SU-DHL-6 (cell line): ENCODE data around the gene UBE2J2.

Source experiments
- H2AFZ ChIP-seq: fragments of 200-600 bp; sonication (generic); 2 replicates; pipeline ENCODE4 v1.6.1; 2014; ENCODE audit warnings: low read depth, mild to moderate bottlenecking, moderate library complexity, mixed read lengths, antibody characterized with exemption, low read length; ENCODE audit not compliant: severe bottlenecking
- H3F3A ChIP-seq: fragments of 200-600 bp; shearing (Covaris generic); 2 replicates; pipeline ENCODE4 v1.6.0; 2016; ENCODE audit warnings: antibody characterized with exemption, mild to moderate bottlenecking; ENCODE audit not compliant: insufficient read depth
- H3K27ac ChIP-seq: fragments of 200-600 bp; sonication (generic); 2 replicates; pipeline ENCODE4 v1.5.1; 2016; ENCODE audit warnings: low read depth, mild to moderate bottlenecking, low read length, moderate library complexity, mixed read lengths
- H3K27me3 ChIP-seq: fragments of 200-600 bp; sonication (generic), shearing (Covaris generic); 2 replicates; pipeline ENCODE4 v1.6.0; 2014; ENCODE audit warnings: mild to moderate bottlenecking, low read length
- H3K36me3 ChIP-seq: fragments of 200-600 bp; sonication (generic); 2 replicates; pipeline ENCODE4 v1.6.1; 2014; ENCODE audit warnings: mild to moderate bottlenecking, low read length, mixed read lengths
- H3K4me2 ChIP-seq: fragments of 300-600, 200-600 bp; shearing (Covaris generic), sonication (generic); 2 replicates; pipeline ENCODE4 v1.6.0; 2014; ENCODE audit warnings: low read length, low read depth, mild to moderate bottlenecking; ENCODE audit not compliant: poor library complexity, severe bottlenecking
- H3K4me3 ChIP-seq: fragments of 200-600 bp; sonication (generic); 2 replicates; pipeline ENCODE4 v1.5.1; 2014; ENCODE audit warnings: antibody characterized with exemption, low read length, mild to moderate bottlenecking, mixed read lengths; ENCODE audit not compliant: insufficient read depth, poor library complexity, severe bottlenecking
- H3K79me2 ChIP-seq: fragments of 200-600 bp; sonication (generic); 2 replicates; pipeline ENCODE4 v1.6.1; 2014; ENCODE audit warnings: mild to moderate bottlenecking, low read length, moderate library complexity; ENCODE audit not compliant: insufficient read depth
- H3K9ac ChIP-seq: fragments of 200-600 bp; sonication (generic); 2 replicates; pipeline ENCODE4 v1.7.0; 2014; ENCODE audit warnings: mild to moderate bottlenecking, low read length
- H3K9me2 ChIP-seq: fragments of 200-600 bp; sonication (generic); replicated peaks from 2 replicates; pipeline ENCODE4 v1.6.1; 2014; ENCODE audit warnings: low read length; ENCODE audit not compliant: insufficient read depth
- H3K9me3 ChIP-seq: fragments of 200-600 bp; sonication (generic); 2 replicates; pipeline ENCODE4 v1.6.1; 2014; ENCODE audit warnings: low read length, mixed read lengths; ENCODE audit not compliant: insufficient read depth
- H4K20me1 ChIP-seq: fragments of 200-600 bp; sonication (generic); 2 replicates; pipeline ENCODE4 v1.6.1; 2014; ENCODE audit warnings: low read depth, mild to moderate bottlenecking, antibody characterized with exemption, low read length, moderate library complexity, mixed read lengths
- EZH2phosphoT487 ChIP-seq: fragments of 200-600 bp; sonication (generic), shearing (Covaris generic); conservative IDR thresholded peaks from 2 replicates; pipeline ENCODE4 v1.6.1; 2018; ENCODE audit warnings: mild to moderate bottlenecking, antibody characterized with exemption, low read length, moderate library complexity, mixed read lengths
- TF ChIP-seq, protein P1 (sequence below): fragments of 200-600 bp; sonication (generic); IDR thresholded peaks from one replicate; pipeline ENCODE4 v1.5.1; 2017; ENCODE audit warnings: antibody characterized with exemption, mild to moderate bottlenecking, low read length, moderate library complexity; ENCODE audit not compliant: insufficient read depth, poor library complexity, severe bottlenecking

UBE2J2 gene

DNA sequence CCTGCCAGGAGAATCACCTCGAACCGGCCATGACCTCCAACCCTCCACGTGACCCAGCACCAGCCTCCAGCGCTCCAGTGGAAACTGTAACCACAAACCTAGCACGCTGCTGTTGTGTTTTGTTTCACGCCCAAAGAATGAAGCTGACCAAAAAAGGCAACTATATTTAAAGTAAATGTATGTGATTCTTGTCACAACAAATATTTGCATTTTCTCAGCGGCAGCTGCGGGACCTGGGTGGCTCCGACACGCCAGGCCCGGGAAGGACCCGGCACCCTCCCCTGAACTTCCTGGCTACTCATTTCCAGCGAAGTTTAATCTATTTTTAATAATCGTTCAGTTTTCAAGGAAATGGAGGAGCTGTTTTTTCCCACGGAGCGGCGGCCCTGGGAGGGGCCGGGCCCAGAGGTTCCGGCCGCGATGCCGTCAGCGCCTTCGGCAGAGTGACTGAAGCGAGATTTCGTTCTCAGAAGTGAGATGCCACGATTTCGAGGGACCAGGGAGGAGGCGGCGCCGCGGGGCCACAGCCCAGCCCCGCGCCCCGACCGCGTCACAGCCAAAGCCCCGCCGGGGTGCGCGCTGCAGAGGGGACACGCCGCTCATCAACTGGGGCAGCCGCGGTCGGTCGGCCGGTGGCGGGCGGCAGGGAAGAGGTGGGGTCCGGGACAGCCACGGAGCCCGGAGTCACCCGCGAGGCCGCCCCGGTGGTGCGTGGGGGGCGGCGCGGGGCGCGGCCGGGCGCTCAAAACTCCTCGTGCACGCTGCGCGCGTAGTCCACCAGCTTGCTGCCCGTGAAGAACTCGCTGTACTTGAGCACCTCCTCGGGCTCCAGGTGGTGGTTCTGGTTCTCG, 56.7 kb downstream of the UBE2J2 start:
- H3K27me3 ChIP-seq: no peaks in the 10 kb centered on the region
- H3K4me3 ChIP-seq: no peak overlapping the region
- no peak overlapping the region for H3K27ac ChIP-seq
- H3F3A ChIP-seq: no peaks in the 10 kb centered on the region
- H2AFZ ChIP-seq: no peak overlapping the region
- no peak for TF ChIP-seq EZH2phosphoT487
- TF ChIP-seq, protein P1, sequence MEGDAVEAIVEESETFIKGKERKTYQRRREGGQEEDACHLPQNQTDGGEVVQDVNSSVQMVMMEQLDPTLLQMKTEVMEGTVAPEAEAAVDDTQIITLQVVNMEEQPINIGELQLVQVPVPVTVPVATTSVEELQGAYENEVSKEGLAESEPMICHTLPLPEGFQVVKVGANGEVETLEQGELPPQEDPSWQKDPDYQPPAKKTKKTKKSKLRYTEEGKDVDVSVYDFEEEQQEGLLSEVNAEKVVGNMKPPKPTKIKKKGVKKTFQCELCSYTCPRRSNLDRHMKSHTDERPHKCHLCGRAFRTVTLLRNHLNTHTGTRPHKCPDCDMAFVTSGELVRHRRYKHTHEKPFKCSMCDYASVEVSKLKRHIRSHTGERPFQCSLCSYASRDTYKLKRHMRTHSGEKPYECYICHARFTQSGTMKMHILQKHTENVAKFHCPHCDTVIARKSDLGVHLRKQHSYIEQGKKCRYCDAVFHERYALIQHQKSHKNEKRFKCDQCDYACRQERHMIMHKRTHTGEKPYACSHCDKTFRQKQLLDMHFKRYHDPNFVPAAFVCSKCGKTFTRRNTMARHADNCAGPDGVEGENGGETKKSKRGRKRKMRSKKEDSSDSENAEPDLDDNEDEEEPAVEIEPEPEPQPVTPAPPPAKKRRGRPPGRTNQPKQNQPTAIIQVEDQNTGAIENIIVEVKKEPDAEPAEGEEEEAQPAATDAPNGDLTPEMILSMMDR: no peak
- no peak overlapping the region for H3K4me2 ChIP-seq
- H3K9ac ChIP-seq: no peak overlapping the region
- no peaks in the 10 kb centered on the region for H4K20me1 ChIP-seq
- no peaks in the 10 kb centered on the region for H3K79me2 ChIP-seq
- no peaks in the 10 kb centered on the region for H3K9me3 ChIP-seq
- H3K36me3 ChIP-seq: no peaks in the 10 kb centered on the region
- no peaks in the 10 kb centered on the region for H3K9me2 ChIP-seq

DNA sequence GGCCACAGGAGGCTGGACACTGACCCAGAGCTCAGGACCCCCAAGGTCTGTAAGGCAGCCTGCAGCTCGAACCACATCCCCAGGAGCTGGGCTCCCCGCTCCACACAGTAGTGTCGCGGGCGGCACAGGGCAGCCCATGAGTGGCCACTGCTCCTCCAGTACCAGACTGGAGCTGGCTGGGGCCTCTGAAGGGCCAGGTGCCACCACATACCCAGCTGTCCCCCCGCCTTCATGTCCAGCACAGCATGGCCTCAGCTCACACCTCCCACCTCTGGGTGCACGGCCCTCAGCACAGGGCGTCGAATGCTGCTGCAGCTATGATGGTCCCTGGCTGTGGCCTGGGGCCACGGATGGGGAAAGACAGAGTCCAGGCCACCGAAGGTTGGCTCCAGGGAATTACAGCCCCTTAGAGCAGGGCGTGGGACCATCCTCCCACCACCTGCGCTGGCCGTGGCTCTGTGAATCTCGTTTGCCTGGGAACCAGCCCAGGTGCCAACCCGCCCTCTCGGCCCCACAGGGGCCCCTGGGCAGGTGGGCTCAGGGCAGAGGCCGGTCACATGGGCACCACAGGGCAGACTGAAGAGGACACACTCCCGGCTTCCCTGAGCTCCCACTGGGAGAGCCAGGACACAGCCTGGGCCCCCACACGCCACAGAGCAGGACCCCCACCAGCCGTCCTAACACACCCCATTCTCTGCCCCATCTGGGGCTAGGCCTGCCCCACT, 57.6 kb downstream of the UBE2J2 start:
- H3F3A ChIP-seq: no peaks in the 10 kb centered on the region
- no peaks in the 10 kb centered on the region for H3K9me2 ChIP-seq
- H3K79me2 ChIP-seq: no peaks in the 10 kb centered on the region
- no peaks in the 10 kb centered on the region for H3K9me3 ChIP-seq
- no peaks in the 10 kb centered on the region for H3K27me3 ChIP-seq
- no peaks in the 10 kb centered on the region for H4K20me1 ChIP-seq
- no peak overlapping the region for H3K4me2 ChIP-seq
- no peak for TF ChIP-seq EZH2phosphoT487
- TF ChIP-seq, protein P1: no peak
- H2AFZ ChIP-seq: no peak overlapping the region
- no peak overlapping the region for H3K27ac ChIP-seq
- H3K9ac ChIP-seq: no peak overlapping the region
- H3K4me3 ChIP-seq: no peak overlapping the region
- no peaks in the 10 kb centered on the region for H3K36me3 ChIP-seq

DNA sequence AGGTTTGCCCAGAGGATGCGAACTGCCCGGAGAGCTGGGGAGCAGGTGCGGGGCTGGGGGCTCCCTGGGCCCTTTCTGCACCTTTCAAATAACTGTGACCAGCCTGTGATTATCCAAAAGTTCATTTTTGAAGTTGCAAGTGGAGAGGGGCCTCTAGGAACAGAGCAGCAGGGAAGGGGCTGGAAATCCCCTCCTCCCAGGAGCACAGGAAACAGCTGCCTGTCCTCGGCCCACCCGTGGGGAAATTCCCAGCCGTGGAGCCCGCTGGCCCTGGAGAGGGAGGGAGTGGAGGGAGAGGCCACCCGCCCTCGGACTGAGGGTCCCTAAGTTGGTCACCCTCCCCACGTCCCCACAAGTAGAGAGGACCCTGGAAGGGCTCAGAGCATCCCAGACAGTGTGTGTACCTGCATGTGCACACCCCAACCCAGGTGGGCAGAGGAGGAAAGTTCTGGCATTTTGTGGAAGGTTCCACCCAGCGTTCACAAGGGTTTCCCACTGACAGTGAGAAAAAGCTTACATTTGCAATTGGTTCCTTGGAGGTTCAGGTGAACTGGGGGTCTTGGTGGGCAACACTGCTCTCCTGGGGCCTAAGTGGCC, 58.5 kb downstream of the UBE2J2 start:
- no peaks in the 10 kb centered on the region for H3K9me3 ChIP-seq
- no peaks in the 10 kb centered on the region for H3K27me3 ChIP-seq
- H3K4me2 ChIP-seq: no peak overlapping the region
- H3K36me3 ChIP-seq: no peaks in the 10 kb centered on the region
- no peaks in the 10 kb centered on the region for H3K79me2 ChIP-seq
- H3K4me3 ChIP-seq: no peak overlapping the region
- no peak overlapping the region for H3K9ac ChIP-seq
- no peaks in the 10 kb centered on the region for H3F3A ChIP-seq
- no peaks in the 10 kb centered on the region for H4K20me1 ChIP-seq
- TF ChIP-seq EZH2phosphoT487: no peak
- TF ChIP-seq, protein P1: no peak
- no peaks in the 10 kb centered on the region for H3K9me2 ChIP-seq
- no peak overlapping the region for H2AFZ ChIP-seq
- no peak overlapping the region for H3K27ac ChIP-seq
